ENCODE results near the gene HSD17B12. TPM values are rescaled to one million over a fixed set of nuclear protein-coding genes. Genes with fewer than 3 reads are reported as not detected.

Gene HSD17B12
- total RNA-seq, 4 donors from 2014 or later = 46.3 to 93.4 (median 60.1) TPM

DNA sequence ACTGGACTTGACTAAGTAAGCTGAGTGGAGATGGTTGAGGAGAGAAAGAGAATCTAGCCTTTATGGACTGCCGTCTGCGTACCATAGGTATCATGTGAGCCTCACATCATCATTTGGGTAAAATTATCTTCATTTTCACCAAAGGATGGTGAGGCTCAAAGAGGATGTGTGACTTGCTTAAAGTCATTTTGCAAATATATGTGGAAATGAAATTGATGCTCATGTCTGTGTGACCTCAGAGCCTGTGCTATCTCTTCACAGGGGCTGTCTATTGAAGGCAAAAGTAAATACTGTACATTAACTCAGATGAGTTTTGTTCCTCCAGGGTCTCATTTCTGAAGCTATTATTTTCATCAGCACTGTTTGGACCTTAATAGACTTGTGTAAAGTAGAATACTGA lies 116.8 kb downstream of the HSD17B12 start:
- no peak for DNase-seq (ENCODE audit: low spot score in 2 of 2)
- no peak overlapping the region for H3K27ac ChIP-seq
- peaks cover 23% of the 10 kb centered on the region for H3K36me3 ChIP-seq
- H3K9me3 ChIP-seq = no peaks in the 10 kb centered on the region
- 95% methylated on average over 2 of the region's 2 CpGs for WGBS
- no peak overlapping the region for H3K4me3 ChIP-seq
- no peaks in the 10 kb centered on the region for H3K27me3 ChIP-seq
- TF ChIP-seq POLR2AphosphoS5 (IDR thresholded peaks at IDR 0.05) = no peak
- TF ChIP-seq, protein P1, sequence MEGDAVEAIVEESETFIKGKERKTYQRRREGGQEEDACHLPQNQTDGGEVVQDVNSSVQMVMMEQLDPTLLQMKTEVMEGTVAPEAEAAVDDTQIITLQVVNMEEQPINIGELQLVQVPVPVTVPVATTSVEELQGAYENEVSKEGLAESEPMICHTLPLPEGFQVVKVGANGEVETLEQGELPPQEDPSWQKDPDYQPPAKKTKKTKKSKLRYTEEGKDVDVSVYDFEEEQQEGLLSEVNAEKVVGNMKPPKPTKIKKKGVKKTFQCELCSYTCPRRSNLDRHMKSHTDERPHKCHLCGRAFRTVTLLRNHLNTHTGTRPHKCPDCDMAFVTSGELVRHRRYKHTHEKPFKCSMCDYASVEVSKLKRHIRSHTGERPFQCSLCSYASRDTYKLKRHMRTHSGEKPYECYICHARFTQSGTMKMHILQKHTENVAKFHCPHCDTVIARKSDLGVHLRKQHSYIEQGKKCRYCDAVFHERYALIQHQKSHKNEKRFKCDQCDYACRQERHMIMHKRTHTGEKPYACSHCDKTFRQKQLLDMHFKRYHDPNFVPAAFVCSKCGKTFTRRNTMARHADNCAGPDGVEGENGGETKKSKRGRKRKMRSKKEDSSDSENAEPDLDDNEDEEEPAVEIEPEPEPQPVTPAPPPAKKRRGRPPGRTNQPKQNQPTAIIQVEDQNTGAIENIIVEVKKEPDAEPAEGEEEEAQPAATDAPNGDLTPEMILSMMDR (IDR thresholded peaks at IDR 0.05) = no peak
- no peak for TF ChIP-seq EP300 (IDR thresholded peaks at IDR 0.05)
- TF ChIP-seq POLR2A (IDR thresholded peaks at IDR 0.05) = no peak
- no peaks in the 10 kb centered on the region for H3K4me1 ChIP-seq

DNA sequence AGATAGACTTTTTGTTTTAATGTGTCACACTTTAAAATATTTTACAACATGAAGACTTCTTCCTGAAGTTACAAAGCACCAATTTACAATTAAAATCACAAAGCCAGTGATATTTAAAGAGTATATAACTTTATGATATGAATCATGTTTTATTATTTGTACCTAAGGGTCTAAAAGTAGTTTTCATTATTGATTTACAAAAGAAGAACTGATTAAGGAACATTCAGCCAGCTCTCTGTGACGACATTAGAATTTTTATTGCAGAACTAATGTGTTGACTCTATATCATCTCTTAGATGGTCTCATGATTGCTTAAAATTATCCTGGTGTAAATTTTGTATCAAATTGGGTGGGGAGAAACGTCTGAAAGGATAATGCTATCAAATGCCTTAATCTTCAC lies 117.3 kb downstream of the HSD17B12 start:
- WGBS = 92% methylated on average over 2 of the region's 2 CpGs
- no peaks in the 10 kb centered on the region for H3K27me3 ChIP-seq
- no peak overlapping the region for H3K4me3 ChIP-seq
- H3K9me3 ChIP-seq = no peaks in the 10 kb centered on the region
- H3K4me1 ChIP-seq = no peaks in the 10 kb centered on the region
- peaks cover 25% of the 10 kb centered on the region for H3K36me3 ChIP-seq
- no peak for DNase-seq (ENCODE audit: low spot score in 2 of 2)
- TF ChIP-seq POLR2A (IDR thresholded peaks at IDR 0.05) (no peak), EP300 (IDR thresholded peaks at IDR 0.05) (no peak), POLR2AphosphoS5 (IDR thresholded peaks at IDR 0.05) (no peak)
- TF ChIP-seq, protein P1 (IDR thresholded peaks at IDR 0.05) = no peak
- H3K27ac ChIP-seq = no peak overlapping the region

DNA sequence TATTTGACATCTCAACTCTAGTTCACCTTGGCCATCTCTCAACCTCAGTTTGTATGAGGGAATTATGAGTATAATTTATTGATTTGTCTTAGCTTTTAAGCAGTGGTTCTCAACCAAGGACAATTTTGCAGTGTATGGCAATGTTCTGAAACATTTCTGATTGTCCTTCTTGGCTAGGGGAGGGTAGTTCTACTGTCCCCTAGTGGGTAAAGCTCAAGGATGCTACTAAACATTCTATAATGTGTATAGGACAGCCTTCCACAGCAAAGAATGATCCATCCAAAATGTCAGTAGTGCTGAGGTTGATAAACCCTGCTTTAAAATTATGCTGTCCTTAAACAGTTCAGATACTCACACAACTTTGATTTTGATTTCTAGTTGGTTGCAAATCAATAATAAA lies 122.0 kb downstream of the HSD17B12 start:
- no peak overlapping the region for H3K27ac ChIP-seq
- no peak overlapping the region for H3K4me3 ChIP-seq
- H3K9me3 ChIP-seq = no peaks in the 10 kb centered on the region
- no peak for TF ChIP-seq EP300 (IDR thresholded peaks at IDR 0.05)
- no peak for TF ChIP-seq POLR2A (IDR thresholded peaks at IDR 0.05)
- no peak for TF ChIP-seq POLR2AphosphoS5 (IDR thresholded peaks at IDR 0.05)
- TF ChIP-seq, protein P1 (IDR thresholded peaks at IDR 0.05) = no peak
- DNase-seq (ENCODE audit: low spot score in 2 of 2) = no peak
- peaks cover 31% of the 10 kb centered on the region for H3K36me3 ChIP-seq
- H3K27me3 ChIP-seq = no peaks in the 10 kb centered on the region
- H3K4me1 ChIP-seq = no peaks in the 10 kb centered on the region

DNA sequence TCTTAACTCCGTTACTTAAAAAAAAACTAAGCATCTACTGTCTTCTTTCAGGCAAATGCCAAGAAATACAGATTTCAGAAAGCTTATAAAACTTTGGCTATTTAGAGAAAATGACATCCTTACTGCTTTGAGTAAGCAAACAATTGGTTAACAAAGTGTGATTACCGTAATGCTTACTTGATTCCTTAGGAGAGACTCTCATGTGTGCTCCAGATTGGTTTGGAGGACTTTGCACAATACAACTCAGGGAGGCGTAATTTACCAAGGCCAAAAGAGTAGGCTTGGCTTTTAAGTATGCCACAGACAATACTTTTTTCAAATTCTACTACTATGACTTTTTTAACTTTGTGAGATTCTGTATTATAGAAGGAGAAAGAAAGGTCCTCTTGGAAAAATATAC lies 123.2 kb downstream of the HSD17B12 start:
- Histone ChIP-seq H3K27me3 (no peaks in the 10 kb centered on the region), H3K4me1 (no peaks in the 10 kb centered on the region), H3K4me3 (no peak overlapping the region), H3K9me3 (no peaks in the 10 kb centered on the region), H3K27ac (no peak overlapping the region), H3K36me3 (peaks cover 27% of the 10 kb centered on the region)
- DNase-seq (ENCODE audit: low spot score in 2 of 2) = no peak
- TF ChIP-seq, protein P1 (IDR thresholded peaks at IDR 0.05) = no peak
- no peak for TF ChIP-seq POLR2A (IDR thresholded peaks at IDR 0.05)
- TF ChIP-seq POLR2AphosphoS5 (IDR thresholded peaks at IDR 0.05) = no peak
- no peak for TF ChIP-seq EP300 (IDR thresholded peaks at IDR 0.05)
- 86% methylated on average over 3 of the region's 3 CpGs for whole genome bisulfite sequencing

DNA sequence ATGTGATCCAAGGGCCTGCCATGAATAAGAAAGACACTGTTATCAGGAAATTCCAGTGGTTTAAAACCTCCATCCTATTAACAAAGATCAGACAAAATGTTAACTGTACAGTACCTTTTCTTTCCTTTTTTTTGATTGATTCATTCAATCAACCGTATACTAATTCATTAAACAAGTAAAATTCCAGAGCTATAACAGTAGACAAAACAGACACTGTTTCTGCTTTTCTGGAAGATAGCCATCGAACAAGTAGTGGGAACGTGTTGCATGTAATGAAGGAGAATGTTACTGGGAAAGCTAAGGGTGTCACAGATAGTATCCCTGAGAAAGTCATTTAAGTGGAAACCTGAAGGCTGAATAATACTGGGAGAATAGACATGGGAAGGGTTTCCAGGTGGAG lies 126.4 kb downstream of the HSD17B12 start:
- no peak overlapping the region for H3K4me3 ChIP-seq
- no peaks in the 10 kb centered on the region for H3K9me3 ChIP-seq
- TF ChIP-seq POLR2A (IDR thresholded peaks at IDR 0.05) = no peak
- TF ChIP-seq, protein P1 (IDR thresholded peaks at IDR 0.05) = no peak
- TF ChIP-seq POLR2AphosphoS5 (IDR thresholded peaks at IDR 0.05) = no peak
- no peak for TF ChIP-seq EP300 (IDR thresholded peaks at IDR 0.05)
- H3K4me1 ChIP-seq = no peaks in the 10 kb centered on the region
- DNase-seq (ENCODE audit: low spot score in 2 of 2) = no peak
- peaks cover 9% of the 10 kb centered on the region for H3K36me3 ChIP-seq
- 83% methylated on average over 3 of the region's 3 CpGs for WGBS
- no peaks in the 10 kb centered on the region for H3K27me3 ChIP-seq
- no peak overlapping the region for H3K27ac ChIP-seq
